WTC11 (cell line): ENCODE results near the gene GPR183. TPM values are rescaled to one million over a fixed set of nuclear protein-coding genes. Genes with fewer than 3 reads are reported as not detected.

Experiments
- ATAC-seq: fragments of 200-7000 bp; cut with Tn5 transposase; 2 replicates; pipeline ENCODE4 v1.10.0; 2021; ENCODE audit warnings: mild to moderate bottlenecking, moderate library complexity
- CTCF ChIA-PET: fragments of 300-600 bp; sonication (Branson Sonifier 250); formaldehyde crosslinking; loops from one replicate; lab custom pipeline; 2021; ENCODE audit warnings: antibody characterized with exemption; lab: Charles Lee
- POLR2A ChIA-PET: fragments of 350-600 bp; sonication (Branson Sonifier 250); formaldehyde crosslinking; loops from one replicate; lab custom pipeline; 2021; ENCODE audit warnings: antibody characterized with exemption; lab: Charles Lee
- DNase-seq: peaks from one replicate; pipeline ENCODE4 v3.0.0; 2021; ENCODE audit warnings: low spot score
- H3K27ac Mint-ChIP-seq: 2 replicates; pipeline ENCODE4 v1.8.0; 2021; ENCODE audit warnings: mixed read lengths
- H3K27me3 Mint-ChIP-seq: 2 replicates; pipeline ENCODE4 v1.8.0; 2021; ENCODE audit warnings: low read depth, mild to moderate bottlenecking, moderate library complexity, mixed read lengths
- H3K36me3 Mint-ChIP-seq: 2 replicates; pipeline ENCODE4 v1.8.0; 2021; ENCODE audit warnings: mixed read lengths
- H3K4me1 Mint-ChIP-seq: 2 replicates; pipeline ENCODE4 v1.8.0; 2022; ENCODE audit warnings: mixed read lengths
- H3K4me3 Mint-ChIP-seq: 2 replicates; pipeline ENCODE4 v1.8.0; 2021; ENCODE audit warnings: mild to moderate bottlenecking, moderate library complexity, mixed read lengths
- H3K9me3 Mint-ChIP-seq: 2 replicates; pipeline ENCODE4 v1.8.0; 2021; ENCODE audit warnings: mixed read lengths
- ATF1 ChIP-seq: sonication (generic); formaldehyde crosslinking; IDR thresholded peaks from 2 replicates; pipeline ENCODE4 v1.8.1; 2023; ENCODE audit warnings: mild to moderate bottlenecking, moderate library complexity, missing genetic modification reagents
- CBFB ChIP-seq: sonication (generic); formaldehyde crosslinking; IDR thresholded peaks from 2 replicates; pipeline ENCODE4 v1.8.1; 2022; ENCODE audit warnings: mild to moderate bottlenecking, low read depth, missing genetic modification reagents
- CREM ChIP-seq: sonication (generic); formaldehyde crosslinking; IDR thresholded peaks from 2 replicates; pipeline ENCODE4 v1.8.1; 2022; ENCODE audit warnings: mild to moderate bottlenecking, missing genetic modification reagents, moderate library complexity
- ESRRA ChIP-seq: sonication (generic); formaldehyde crosslinking; IDR thresholded peaks from 2 replicates; pipeline ENCODE4 v1.8.1; 2022; ENCODE audit warnings: mild to moderate bottlenecking, missing genetic modification reagents, borderline replicate concordance
- FOXJ3 ChIP-seq: sonication (generic); formaldehyde crosslinking; IDR thresholded peaks from 2 replicates; pipeline ENCODE4 v1.9.0; 2021; ENCODE audit warnings: missing genetic modification reagents, mild to moderate bottlenecking, borderline replicate concordance
- FOXK1 ChIP-seq: sonication (generic); formaldehyde crosslinking; IDR thresholded peaks from 2 replicates; pipeline ENCODE4 v1.8.0; 2022; ENCODE audit warnings: mild to moderate bottlenecking, moderate library complexity, missing genetic modification reagents
- GABPB1 ChIP-seq: sonication (generic); formaldehyde crosslinking; IDR thresholded peaks from 2 replicates; pipeline ENCODE4 v1.8.1; 2023; ENCODE audit warnings: mild to moderate bottlenecking, missing genetic modification reagents
- GTF2I ChIP-seq: fragments of 250-450 bp; sonication (Bioruptor Pico); conservative IDR thresholded peaks from 2 replicates; pipeline ENCODE4 v1.4.0; 2021; ENCODE audit warnings: mild to moderate bottlenecking
- HMGA2 ChIP-seq: fragments of 250-450 bp; sonication (Bioruptor Pico); IDR thresholded peaks from 2 replicates; pipeline ENCODE4 v1.4.0; 2021; ENCODE audit warnings: mild to moderate bottlenecking, moderate library complexity
- JAZF1 ChIP-seq: fragments of 250-450 bp; sonication (Bioruptor Pico); IDR thresholded peaks from 2 replicates; pipeline ENCODE4 v1.9.0; 2021; ENCODE audit warnings: moderate library complexity, mild to moderate bottlenecking, inconsistent platforms
- JUN ChIP-seq: sonication (generic); formaldehyde crosslinking; IDR thresholded peaks from 2 replicates; pipeline ENCODE4 v1.8.0; 2023; ENCODE audit warnings: mild to moderate bottlenecking, missing genetic modification reagents
- NFATC4 ChIP-seq: fragments of 250-450 bp; sonication (Bioruptor Pico); IDR thresholded peaks from 2 replicates; pipeline ENCODE4 v1.9.0; 2021; ENCODE audit warnings: mild to moderate bottlenecking
- TEAD1 ChIP-seq: sonication (generic); formaldehyde crosslinking; IDR thresholded peaks from 2 replicates; pipeline ENCODE4 v1.8.0; 2022; ENCODE audit warnings: mild to moderate bottlenecking, missing genetic modification reagents
- ZNF138 ChIP-seq: sonication (generic); formaldehyde crosslinking; conservative IDR thresholded peaks from 2 replicates; pipeline ENCODE4 v1.8.1; 2022; ENCODE audit warnings: mild to moderate bottlenecking, moderate library complexity, missing genetic modification reagents
- ZNF219 ChIP-seq: sonication (generic); formaldehyde crosslinking; IDR thresholded peaks from 2 replicates; pipeline ENCODE4 v1.8.0; 2023; ENCODE audit warnings: missing genetic modification reagents, mild to moderate bottlenecking, borderline replicate concordance
- ZNF232 ChIP-seq: sonication (generic); formaldehyde crosslinking; IDR thresholded peaks from 2 replicates; pipeline ENCODE4 v1.8.0; 2022; ENCODE audit warnings: mild to moderate bottlenecking, missing genetic modification reagents
- ZNF671 ChIP-seq: fragments of 250-450 bp; sonication (Bioruptor Pico); IDR thresholded peaks from 2 replicates; pipeline ENCODE4 v1.8.0; 2021; ENCODE audit warnings: mild to moderate bottlenecking
- total RNA-seq: library from RNA; stranded (reverse); gene quantifications from 3 replicates; pipeline ENCODE4 v1.2.3, GENCODE V29; 2021
- TF ChIP-seq, protein P1 (sequence below): sonication (generic); formaldehyde crosslinking; IDR thresholded peaks from 2 replicates; pipeline ENCODE4 v1.8.1; 2022; ENCODE audit warnings: mild to moderate bottlenecking, moderate library complexity, missing genetic modification reagents
- TF ChIP-seq, protein P2 (sequence below): fragments of 250-450 bp; sonication (Bioruptor Pico); IDR thresholded peaks from 2 replicates; pipeline ENCODE4 v1.9.0; 2021; ENCODE audit warnings: mild to moderate bottlenecking
- TF ChIP-seq, protein P3 (sequence below): fragments of 250-450 bp; sonication (Bioruptor Pico); IDR thresholded peaks from 2 replicates; pipeline ENCODE4 v2.1.2; 2022; ENCODE audit warnings: mild to moderate bottlenecking, moderate library complexity
- TF ChIP-seq, protein P4 (sequence below): fragments of 200-600 bp; IDR thresholded peaks from 2 replicates; pipeline ENCODE4 v1.8.0; 2022; ENCODE audit warnings: antibody characterized with exemption
- TF ChIP-seq, protein P5 (sequence below): sonication (generic); formaldehyde crosslinking; IDR thresholded peaks from 2 replicates; pipeline ENCODE4 v1.8.1; 2023; ENCODE audit warnings: mild to moderate bottlenecking, missing genetic modification reagents

GPR183 gene
- total RNA-seq, 1 experiment from 2014 or later, result 0.13 TPM

DNA sequence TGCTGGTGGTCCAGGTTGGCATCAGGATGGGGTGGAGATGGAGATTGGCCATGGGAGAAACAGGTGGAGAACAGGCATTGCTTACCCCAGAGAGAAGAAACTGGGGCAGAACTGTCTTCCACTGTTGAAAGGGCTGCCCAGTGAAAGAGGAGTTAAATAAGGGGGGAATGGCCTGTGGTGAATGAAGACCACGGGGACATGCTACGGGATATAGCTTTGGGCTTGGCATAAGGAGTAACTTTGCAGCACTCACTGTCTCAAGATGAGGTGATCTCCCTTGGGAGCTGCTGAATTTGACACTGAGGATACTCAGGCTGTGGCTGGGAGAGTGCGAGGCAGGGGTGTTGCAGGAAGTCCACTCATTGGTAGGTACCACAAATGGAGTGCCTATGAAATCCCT, 38.4 kb downstream of the GPR183 start:
- ChIA-PET POLR2A (no interaction called here), CTCF (interaction anchor here (0.7 to 4.8 kb wide), 7 partner anchors 38 to 240 kb away, joined by 4 to 74 read pairs (median 5); no protein-coding TSS in a partner anchor)
- no peak for ATAC-seq
- Mint-ChIP-seq H3K27me3 (no peaks in the 10 kb centered on the region), H3K4me3 (no peak overlapping the region), H3K4me1 (peaks cover 5% of the 10 kb centered on the region), H3K27ac (no peak overlapping the region), H3K9me3 (peaks cover 5% of the 10 kb centered on the region; the same call in 1 of the 2 replicates), H3K36me3 (peaks cover 5% of the 10 kb centered on the region)
- TF ChIP-seq TEAD1 (CRISPR knock-in tag) (no peak), HMGA2 (no peak), GABPB1 (CRISPR knock-in tag) (no peak), FOXK1 (CRISPR knock-in tag) (no peak), JUN (CRISPR knock-in tag) (no peak), ESRRA (CRISPR knock-in tag) (no peak), CBFB (CRISPR knock-in tag) (no peak), ZNF138 (CRISPR knock-in tag) (no peak), ZNF219 (no peak), NFATC4 (CRISPR knock-in tag) (no peak), JAZF1 (CRISPR knock-in tag) (no peak), ZNF671 (CRISPR knock-in tag) (no peak), ZNF232 (CRISPR knock-in tag) (no peak)
- TF ChIP-seq, protein P1, sequence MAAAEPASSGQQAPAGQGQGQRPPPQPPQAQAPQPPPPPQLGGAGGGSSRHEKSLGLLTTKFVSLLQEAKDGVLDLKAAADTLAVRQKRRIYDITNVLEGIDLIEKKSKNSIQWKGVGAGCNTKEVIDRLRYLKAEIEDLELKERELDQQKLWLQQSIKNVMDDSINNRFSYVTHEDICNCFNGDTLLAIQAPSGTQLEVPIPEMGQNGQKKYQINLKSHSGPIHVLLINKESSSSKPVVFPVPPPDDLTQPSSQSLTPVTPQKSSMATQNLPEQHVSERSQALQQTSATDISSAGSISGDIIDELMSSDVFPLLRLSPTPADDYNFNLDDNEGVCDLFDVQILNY (CRISPR knock-in tag), result no peak
- TF ChIP-seq, protein P2, sequence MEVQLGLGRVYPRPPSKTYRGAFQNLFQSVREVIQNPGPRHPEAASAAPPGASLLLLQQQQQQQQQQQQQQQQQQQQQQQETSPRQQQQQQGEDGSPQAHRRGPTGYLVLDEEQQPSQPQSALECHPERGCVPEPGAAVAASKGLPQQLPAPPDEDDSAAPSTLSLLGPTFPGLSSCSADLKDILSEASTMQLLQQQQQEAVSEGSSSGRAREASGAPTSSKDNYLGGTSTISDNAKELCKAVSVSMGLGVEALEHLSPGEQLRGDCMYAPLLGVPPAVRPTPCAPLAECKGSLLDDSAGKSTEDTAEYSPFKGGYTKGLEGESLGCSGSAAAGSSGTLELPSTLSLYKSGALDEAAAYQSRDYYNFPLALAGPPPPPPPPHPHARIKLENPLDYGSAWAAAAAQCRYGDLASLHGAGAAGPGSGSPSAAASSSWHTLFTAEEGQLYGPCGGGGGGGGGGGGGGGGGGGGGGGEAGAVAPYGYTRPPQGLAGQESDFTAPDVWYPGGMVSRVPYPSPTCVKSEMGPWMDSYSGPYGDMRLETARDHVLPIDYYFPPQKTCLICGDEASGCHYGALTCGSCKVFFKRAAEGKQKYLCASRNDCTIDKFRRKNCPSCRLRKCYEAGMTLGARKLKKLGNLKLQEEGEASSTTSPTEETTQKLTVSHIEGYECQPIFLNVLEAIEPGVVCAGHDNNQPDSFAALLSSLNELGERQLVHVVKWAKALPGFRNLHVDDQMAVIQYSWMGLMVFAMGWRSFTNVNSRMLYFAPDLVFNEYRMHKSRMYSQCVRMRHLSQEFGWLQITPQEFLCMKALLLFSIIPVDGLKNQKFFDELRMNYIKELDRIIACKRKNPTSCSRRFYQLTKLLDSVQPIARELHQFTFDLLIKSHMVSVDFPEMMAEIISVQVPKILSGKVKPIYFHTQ (CRISPR knock-in tag), result no peak
- TF ChIP-seq, protein P3, sequence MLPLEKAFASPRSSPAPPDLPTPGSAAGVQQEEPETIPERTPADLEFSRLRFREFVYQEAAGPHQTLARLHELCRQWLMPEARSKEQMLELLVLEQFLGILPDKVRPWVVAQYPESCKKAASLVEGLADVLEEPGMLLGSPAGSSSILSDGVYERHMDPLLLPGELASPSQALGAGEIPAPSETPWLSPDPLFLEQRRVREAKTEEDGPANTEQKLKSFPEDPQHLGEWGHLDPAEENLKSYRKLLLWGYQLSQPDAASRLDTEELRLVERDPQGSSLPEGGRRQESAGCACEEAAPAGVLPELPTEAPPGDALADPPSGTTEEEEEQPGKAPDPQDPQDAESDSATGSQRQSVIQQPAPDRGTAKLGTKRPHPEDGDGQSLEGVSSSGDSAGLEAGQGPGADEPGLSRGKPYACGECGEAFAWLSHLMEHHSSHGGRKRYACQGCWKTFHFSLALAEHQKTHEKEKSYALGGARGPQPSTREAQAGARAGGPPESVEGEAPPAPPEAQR, result no peak
- DNase-seq, result no peak

DNA sequence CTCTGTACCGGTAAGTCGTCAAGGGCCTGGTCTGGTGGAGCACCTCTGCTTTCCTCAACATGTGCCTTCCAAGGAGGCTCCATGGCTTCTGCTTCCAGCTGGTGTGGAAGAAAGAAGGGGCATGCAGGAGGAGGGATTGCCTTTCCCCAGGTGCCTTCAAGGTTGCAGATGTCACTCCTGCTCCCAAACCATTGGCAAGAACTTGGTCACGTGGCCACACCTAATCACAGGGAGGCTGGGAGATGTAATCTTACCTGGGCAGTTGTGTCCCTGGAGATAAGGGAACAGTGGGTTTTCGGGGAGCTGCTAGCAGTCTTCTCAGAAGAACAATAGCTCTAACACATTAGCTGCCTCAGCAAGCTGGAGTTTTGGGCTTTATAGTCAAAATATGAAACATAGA, 39.3 kb downstream of the GPR183 start:
- ChIA-PET POLR2A (no interaction called here), CTCF (interaction anchor here (1.1 to 4.8 kb wide), 3 partner anchors 67 to 211 kb away, joined by 4 to 74 read pairs (median 21); partner anchors contain the start of gene UBAC2)
- DNase-seq (no peak), ATAC-seq (no peak)
- Mint-ChIP-seq H3K4me1 (peaks cover 12% of the 10 kb centered on the region), H3K9me3 (peaks cover 5% of the 10 kb centered on the region; the same call in 1 of the 2 replicates), H3K36me3 (peaks cover 5% of the 10 kb centered on the region), H3K27me3 (no peaks in the 10 kb centered on the region), H3K27ac (no peak overlapping the region), H3K4me3 (no peak overlapping the region)
- TF ChIP-seq, protein P4, sequence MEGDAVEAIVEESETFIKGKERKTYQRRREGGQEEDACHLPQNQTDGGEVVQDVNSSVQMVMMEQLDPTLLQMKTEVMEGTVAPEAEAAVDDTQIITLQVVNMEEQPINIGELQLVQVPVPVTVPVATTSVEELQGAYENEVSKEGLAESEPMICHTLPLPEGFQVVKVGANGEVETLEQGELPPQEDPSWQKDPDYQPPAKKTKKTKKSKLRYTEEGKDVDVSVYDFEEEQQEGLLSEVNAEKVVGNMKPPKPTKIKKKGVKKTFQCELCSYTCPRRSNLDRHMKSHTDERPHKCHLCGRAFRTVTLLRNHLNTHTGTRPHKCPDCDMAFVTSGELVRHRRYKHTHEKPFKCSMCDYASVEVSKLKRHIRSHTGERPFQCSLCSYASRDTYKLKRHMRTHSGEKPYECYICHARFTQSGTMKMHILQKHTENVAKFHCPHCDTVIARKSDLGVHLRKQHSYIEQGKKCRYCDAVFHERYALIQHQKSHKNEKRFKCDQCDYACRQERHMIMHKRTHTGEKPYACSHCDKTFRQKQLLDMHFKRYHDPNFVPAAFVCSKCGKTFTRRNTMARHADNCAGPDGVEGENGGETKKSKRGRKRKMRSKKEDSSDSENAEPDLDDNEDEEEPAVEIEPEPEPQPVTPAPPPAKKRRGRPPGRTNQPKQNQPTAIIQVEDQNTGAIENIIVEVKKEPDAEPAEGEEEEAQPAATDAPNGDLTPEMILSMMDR, result no peak
- TF ChIP-seq CREM (CRISPR knock-in tag), result no peak
- TF ChIP-seq ATF1 (CRISPR knock-in tag), result no peak
- TF ChIP-seq, protein P2 (CRISPR knock-in tag), result no peak
- TF ChIP-seq GTF2I (CRISPR knock-in tag), result no peak
- TF ChIP-seq FOXJ3 (CRISPR knock-in tag), result no peak
- no peak for TF ChIP-seq JAZF1 (CRISPR knock-in tag)
- no peak for TF ChIP-seq ZNF138 (CRISPR knock-in tag)
- TF ChIP-seq, protein P5, sequence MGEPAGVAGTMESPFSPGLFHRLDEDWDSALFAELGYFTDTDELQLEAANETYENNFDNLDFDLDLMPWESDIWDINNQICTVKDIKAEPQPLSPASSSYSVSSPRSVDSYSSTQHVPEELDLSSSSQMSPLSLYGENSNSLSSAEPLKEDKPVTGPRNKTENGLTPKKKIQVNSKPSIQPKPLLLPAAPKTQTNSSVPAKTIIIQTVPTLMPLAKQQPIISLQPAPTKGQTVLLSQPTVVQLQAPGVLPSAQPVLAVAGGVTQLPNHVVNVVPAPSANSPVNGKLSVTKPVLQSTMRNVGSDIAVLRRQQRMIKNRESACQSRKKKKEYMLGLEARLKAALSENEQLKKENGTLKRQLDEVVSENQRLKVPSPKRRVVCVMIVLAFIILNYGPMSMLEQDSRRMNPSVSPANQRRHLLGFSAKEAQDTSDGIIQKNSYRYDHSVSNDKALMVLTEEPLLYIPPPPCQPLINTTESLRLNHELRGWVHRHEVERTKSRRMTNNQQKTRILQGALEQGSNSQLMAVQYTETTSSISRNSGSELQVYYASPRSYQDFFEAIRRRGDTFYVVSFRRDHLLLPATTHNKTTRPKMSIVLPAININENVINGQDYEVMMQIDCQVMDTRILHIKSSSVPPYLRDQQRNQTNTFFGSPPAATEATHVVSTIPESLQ, result no peak
